Measurements from ENCODE around the gene GGA1.

GGA1 gene

DNA sequence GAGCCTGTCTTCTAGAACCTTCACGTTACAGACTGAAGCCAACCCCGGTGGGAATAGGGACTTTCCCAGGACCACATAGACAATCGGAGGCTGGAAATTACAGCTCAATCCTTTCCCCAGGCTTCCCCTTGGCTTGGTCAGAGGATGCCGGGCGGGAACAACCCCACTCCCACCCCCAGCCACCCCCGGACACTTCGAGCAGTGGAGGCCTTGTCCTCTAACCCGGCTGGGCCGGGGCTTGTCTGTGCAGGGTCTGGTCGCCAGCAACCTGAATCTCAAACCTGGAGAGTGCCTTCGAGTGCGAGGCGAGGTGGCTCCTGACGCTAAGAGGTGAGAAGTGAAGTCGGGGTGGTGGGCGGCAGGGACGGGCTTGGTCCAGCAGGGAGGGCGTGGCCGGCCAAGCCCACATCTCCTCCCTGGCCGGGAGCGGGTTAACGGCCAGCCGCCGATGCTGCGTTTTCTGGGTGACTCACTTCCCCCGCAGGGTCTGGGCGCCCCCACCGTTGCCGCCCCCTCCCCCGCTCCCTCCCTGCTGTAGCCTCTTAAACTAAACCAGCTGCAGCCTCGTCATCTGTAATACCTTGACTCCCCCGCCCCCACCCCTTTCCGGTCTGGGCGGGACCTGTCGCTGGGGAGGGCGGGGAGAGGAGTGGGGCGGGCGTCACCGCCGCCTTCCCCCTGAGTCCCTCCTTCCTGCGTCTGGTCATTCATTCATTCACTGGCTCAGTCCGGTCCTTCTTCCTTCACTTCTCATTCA, 68.3 kb downstream of the GGA1 start:
- DNase-seq: no peak

- no peak for DNase-seq
Measured at GRCh38 chr22:37677493-37677974, 68.9 kb downstream of the GGA1 start.

GRCh38 chr22:37678372-37678771, 69.7 kb downstream of the GGA1 start:
- DNase-seq: no peak

DNA sequence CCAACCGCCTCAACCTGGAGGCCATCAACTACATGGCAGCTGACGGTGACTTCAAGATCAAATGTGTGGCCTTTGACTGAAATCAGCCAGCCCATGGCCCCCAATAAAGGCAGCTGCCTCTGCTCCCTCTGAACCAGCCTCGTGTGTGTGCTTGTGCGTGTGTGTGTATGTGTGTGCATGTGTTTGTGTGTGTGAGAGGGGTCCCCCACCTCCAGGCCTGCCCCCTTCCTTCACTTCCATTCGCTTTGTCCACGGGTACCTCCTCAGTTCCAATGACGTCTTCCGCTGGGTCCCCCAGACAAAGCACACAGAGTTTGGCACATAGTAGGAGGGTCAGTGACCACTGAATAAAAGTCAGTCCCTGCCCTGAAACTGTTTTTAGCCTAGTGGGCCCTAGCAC, 71.0 kb downstream of the GGA1 start:
- no peak for DNase-seq

GRCh38 chr22:37680191-37680851, 71.7 kb downstream of the GGA1 start:
- no peak for DNase-seq

DNA sequence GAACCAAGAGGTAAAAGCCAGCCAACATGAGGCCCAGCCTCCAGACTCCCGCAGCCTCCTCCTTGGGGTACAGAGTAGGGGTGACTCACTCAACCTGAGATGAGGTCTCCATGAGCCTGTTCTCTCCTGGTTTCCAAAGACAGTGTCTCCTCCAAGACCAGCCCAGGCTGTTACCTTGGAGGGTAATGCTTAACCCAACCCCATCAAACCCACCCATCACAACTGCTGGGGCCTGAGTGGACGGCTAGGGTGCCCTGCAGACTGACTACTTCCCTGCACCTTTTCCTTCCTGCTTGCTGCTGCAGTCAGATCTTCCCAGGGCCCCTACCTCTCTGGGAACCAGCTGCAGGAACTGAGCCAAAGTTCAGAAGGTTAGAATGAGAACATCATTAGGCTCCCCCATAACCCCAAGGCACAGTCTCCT, 72.4 kb downstream of the GGA1 start:
- DNase-seq: no peak

GRCh38 chr22:37681556-37682049, 73.0 kb downstream of the GGA1 start:
- DNase-seq: no peak

Measured in NCI-H1417 treated with DMSO at 0.1 percent for 48 hours (cell line).